Peyer's patch (tissue), 4 donors: ENCODE data around the gene LMX1B.

Experiments
- POLR2A ChIP-seq, 2 donors: fragments of 450-650 bp; IDR thresholded peaks; one replicate each; pipeline ENCODE4 v1.5.1; 2017; ENCODE audit warnings: antibody characterized with exemption in 2 of 2, mild to moderate bottlenecking in 2 of 2, moderate library complexity in 2 of 2
- TF ChIP-seq, protein P1 (sequence below), 6 experiments: fragments of 450-650 bp in 4 of 6; fragments of 200-600 bp in 2 of 6; sonication (generic) in 1 of 6; IDR thresholded peaks; one replicate each; pipeline ENCODE4 v1.5.1; 2017 to 2019; ENCODE audit warnings: antibody characterized with exemption in 6 of 6, mild to moderate bottlenecking in 3 of 6, moderate library complexity in 1 of 6

DNA sequence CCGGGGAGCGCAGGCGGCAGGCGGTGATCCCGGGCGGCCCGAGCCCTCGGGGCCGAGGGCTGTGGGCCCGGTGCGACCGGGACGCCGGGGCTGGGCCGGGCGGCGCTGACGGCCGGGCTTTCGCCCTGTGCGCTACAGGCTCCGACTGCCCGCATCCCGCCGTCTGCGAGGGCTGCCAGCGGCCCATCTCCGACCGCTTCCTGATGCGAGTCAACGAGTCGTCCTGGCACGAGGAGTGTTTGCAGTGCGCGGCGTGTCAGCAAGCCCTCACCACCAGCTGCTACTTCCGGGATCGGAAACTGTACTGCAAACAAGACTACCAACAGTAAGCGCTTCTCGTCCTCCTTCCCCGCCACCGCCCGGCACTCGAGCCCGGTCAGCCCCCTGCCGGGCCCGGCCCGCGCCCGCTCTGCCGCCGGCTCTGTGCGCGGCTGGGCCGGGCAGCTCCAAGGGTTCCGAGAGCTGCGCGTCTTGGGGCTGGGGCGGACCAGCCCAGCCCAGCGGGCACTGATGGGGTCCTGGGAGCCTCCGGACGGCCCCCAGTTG is 1.6 kb downstream of the LMX1B start:
- TF ChIP-seq, protein P1, sequence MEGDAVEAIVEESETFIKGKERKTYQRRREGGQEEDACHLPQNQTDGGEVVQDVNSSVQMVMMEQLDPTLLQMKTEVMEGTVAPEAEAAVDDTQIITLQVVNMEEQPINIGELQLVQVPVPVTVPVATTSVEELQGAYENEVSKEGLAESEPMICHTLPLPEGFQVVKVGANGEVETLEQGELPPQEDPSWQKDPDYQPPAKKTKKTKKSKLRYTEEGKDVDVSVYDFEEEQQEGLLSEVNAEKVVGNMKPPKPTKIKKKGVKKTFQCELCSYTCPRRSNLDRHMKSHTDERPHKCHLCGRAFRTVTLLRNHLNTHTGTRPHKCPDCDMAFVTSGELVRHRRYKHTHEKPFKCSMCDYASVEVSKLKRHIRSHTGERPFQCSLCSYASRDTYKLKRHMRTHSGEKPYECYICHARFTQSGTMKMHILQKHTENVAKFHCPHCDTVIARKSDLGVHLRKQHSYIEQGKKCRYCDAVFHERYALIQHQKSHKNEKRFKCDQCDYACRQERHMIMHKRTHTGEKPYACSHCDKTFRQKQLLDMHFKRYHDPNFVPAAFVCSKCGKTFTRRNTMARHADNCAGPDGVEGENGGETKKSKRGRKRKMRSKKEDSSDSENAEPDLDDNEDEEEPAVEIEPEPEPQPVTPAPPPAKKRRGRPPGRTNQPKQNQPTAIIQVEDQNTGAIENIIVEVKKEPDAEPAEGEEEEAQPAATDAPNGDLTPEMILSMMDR (IDR thresholded peaks at IDR 0.05), result no peak
- TF ChIP-seq POLR2A (IDR thresholded peaks at IDR 0.05), result no peak
